Activated T-cell treated with anti-CD3 and anti-CD28 coated beads for 1 hour (primary cell): Measurements from ENCODE around the gene KIR3DL3.
"Not testable (repeated sequence)": the region's sequence is repeated elsewhere in the genome, so short reads cannot be mapped to it uniquely, and the experiment has no call there.

ENCODE experiments used
- DNase-seq: peaks from one replicate; pipeline ENCODE4 v3.0.0-alpha.2; 2020; ENCODE audit warnings: low read depth

Gene KIR3DL3

DNA sequence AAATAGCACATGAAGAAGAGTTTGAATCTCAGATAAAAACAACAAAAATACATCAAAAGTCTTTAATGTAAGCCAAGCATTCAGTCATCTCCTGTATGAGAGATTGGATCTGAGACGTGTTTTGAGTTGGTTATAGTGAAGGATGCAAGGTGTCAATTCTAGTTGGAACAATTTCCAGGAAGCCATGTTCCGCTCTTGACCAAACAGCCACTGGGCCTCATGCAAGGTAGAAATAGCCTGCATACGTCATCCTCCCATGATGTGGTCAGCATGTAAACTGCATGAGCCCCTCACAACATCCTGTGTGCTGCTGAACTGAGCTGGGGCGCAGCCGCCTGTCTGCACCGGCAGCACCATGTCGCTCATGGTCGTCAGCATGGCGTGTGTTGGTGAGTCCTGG lies at the start of gene KIR3DL3:
Gene KIR3DL3 (plus strand): TSS at position 301 of the 400 bp plus-strand sequence. CDS start 55 bp downstream, at position 356.
- DNase-seq, result no peak

DNA sequence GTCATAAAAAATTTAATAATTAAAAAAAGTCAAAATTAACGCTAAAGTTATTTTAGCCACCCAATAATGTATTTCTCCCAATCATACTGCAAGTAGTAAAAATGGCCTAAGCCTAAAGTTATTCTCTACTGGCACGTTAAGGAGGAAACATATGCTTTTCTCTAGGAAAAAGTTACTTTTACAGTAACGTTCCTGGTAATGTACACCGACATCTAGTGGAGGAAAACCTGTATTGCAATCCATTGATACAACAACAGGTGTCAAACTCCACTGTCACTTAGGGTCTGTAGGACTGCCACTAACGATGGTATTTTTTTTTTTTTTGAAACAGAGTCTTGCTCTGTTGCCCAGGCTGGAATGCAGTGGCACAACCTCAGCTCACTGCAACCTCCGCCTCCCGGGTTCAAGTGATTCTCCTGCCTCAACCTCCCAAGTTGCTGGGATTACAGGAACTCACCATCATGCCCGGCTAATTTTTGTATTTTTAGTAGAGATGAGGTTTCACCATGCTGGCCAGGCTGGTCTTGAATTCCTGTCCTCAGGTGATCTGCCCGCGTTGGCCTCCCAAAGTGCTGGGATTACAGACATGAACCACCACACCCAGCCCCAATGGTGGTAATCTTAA lies 47.9 kb upstream of the KIR3DL3 start:
- DNase-seq, result not testable (repeated sequence)

DNA sequence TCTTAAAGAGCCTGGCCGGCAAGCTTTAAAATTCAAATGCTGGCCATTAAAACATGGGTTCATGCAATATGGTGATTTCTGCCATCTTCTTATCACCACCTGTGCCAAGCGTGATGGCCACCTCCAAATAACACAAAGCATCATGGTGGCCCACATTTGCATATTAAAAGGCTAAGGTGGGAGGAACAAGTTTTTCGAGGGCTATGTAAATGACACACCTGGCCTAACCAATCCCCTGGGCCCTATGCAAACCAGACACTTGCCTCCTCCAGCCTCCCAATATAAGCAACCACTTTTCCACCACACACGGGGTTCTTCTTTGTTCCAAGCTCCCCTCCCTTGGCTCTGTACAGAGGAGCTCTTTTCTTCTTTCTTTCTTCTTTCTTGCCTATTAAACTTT lies 47.0 kb upstream of the KIR3DL3 start:
- DNase-seq, result no peak

DNA sequence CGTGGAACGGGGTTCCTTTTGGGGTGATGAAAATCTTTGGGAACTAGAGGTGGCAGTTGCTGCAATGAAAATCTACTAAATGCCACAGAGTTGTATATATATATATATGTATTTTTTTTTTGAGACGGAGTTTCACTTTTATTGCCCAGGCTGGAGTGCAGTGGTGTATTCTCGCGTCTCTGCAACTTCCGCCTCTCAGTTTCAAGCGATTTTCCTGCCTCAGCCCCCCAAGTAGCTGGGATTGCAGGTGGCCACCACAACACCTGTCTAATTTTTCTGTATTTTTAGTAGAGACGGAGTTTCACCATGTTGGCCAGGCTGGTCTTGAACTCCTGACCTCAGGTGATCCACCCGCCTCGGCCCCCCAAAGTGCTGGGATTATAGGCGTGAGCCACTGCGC lies 42.6 kb upstream of the KIR3DL3 start:
- not testable (repeated sequence) for DNase-seq

DNA sequence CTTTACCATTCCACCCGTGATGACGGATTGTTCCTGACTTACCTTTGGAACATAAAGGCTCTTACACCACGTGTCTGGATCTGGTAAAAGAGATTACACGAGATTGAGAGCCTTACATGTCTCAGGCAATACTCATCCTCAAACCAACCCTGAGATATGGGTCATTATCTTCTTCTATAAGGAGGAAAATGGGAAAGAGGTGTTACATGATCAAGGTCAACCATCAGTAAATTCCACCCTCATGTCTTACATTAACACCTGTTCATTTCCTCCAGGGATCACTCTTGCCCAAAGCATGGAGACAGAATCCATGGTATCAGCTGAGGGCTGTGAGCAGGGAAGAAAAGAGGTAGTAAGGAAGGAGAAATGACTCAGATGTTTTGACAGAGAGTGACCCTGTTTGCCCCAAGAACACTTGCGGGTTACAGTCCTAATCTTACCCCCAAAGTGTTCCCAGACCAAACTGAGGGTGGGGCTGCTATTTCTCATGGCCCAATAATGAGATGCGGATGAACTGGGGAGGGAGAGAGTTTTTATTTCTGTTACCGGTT lies 41.9 kb upstream of the KIR3DL3 start:
- no peak for DNase-seq

DNA sequence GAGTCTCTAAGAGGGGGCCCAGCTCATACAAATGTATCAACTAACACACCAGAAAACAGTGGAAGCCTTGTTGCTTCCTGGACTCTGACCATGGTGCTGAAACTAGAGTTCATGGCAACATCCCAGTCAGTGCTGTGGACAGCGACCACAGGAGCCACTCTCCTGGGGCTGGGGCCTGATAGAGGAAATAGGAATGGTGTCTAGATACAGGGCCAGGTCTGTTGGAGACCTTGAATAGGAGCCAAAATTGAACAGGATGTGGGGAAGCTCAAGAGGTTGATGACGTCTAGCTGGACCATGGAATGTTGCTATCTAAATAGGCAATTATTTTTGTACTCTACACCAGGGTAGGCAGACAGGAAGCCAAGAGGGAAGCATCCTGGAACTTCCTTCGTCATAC lies 39.7 kb upstream of the KIR3DL3 start:
- no peak for DNase-seq

DNA sequence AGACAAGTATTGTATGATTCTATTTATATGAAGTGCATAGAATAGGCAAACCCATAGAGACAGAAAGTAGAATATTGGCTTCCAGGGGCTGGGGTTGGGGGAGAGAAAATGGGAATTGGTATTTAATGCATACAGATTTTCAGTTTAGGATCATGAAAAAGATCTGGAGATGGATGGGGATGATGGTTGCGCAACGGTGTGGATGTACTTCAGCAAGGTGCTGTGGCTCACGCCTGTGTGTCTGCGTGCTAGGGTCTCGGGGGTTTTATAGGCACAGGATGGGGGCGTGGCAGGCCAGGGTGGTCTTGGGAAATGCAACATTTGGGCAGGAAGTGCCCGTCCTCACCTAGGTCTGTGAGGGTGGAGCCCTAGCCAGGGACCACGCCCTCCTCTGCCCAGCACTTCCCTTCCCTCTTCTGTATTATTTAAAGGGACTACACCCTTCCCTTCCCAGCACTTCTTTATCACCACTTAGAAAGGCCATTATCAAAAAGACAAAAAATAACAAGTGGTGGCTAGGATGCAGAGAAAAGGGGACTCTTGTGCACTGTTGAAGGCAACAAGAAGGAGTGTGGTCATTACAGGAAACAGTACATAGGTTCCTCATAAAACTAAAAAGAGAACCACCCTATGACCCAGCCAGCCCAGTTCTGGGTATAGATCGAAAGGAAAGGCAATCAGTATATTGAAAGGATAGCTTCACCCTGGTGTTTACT lies 32.5 kb upstream of the KIR3DL3 start:
- no peak for DNase-seq

DNA sequence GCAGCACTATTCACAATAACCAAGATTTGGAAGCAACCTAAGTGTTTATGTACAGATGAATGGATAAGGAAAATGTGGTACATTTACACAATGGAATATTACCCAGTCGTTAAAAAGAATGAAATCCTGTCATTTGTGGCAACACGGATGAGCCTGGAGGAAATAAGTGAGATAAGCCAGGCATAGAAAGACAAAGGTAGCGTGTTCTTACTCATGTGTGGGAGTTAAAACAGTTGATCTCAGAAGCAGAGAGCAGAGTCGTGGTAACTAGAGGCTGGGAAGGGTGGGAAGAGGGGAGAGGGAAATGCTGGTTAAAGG lies 32.0 kb upstream of the KIR3DL3 start:
- no peak for DNase-seq

DNA sequence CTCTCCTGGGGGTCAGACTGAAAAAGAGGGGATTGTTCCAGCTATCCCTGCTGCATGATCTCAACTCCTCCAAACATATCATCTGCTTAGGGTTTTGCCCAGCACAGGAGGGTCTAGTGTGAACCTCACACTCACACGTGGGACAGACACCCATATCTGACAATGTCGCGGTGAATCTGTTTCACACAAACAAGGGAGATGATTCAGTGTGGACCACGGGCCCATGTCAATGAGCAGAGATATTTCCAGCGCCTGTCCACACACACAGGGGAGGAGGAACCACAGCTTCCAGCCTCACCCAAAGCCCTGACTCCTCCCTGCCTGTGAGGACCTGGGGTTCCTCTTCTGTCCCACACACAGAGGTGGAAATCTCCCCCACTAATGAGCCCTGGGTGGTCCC lies 29.6 kb upstream of the KIR3DL3 start:
- DNase-seq, result no peak

DNA sequence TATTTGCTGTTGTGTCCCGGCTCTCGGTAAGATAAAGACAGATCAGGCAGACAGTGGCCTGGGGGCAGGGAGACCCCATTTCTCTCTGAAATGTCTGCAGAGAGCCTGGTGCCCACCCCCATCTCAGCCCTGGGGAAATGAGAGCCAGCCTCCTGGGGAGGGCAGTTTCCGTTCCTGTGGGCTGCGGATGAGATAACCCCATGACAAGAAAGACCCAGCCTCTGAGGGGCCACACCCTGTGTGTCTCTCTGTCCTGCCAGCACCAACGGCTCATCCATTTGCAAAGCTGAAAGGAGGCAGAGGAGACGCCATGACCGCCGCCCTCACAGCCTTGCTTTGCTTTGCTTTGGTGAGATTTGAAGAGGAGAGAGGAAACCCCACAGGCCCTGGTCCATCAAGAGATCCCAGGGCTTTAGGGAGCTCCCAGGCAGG lies 28.1 kb upstream of the KIR3DL3 start:
- DNase-seq, result no peak

DNA sequence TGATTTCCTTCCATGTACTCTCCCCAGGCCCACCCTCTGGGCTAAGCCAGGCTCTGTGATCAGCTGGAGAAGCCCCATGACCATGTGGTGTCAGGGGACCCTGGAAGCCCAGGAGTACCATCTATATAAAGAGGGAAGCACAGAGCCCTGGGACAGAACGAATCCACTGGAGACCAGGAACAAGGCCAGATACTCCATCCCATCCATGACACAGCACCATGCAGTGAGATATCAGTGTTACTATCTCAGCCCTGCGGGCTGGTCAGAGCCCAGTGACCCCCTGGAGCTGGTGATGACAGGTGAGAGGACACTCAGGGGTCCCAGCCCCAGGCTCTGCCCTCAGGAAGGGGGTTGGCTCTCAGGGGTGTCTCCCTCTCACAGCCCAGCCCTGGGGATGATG lies 27.5 kb upstream of the KIR3DL3 start:
- no peak for DNase-seq

DNA sequence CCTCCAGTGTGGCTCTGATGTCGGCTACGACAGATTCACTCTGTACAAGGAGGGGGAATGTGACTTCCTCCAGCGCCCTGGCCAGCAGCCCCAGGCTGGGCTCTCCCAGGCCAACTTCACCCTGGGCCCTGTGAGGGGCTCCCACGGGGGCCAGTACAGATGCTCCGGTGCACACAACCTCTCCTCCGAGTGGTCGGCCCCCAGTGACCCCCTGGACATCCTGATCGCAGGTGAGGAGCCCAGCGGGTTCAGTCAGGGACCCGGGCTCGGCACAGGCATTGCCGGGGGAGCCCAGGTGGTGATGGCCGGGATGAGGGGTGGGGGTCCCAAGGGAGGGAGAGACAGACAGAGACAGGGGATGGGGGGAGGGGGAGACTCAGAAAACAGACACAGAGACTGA lies 26.5 kb upstream of the KIR3DL3 start:
- DNase-seq, result not testable (repeated sequence)

DNA sequence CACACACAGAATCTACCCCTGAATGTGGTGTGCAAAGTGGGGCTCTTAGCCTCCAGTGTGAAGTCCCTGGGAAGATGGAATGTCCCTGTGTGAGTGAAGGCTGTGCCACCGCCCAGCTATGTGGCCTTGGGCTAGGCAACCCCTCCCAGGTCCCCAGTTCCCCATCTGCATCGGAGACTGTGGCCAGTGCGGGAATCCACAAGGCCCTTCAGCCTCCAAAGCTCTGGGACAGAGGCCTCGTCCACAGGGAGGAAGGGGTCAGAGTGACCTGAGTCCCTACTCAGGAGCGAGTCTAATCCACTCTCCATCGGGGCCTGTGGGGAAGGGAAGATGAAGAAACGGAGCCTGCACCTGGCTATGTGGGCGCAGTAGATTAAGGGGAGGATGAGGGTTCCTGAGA lies 19.3 kb upstream of the KIR3DL3 start:
- no peak for DNase-seq

DNA sequence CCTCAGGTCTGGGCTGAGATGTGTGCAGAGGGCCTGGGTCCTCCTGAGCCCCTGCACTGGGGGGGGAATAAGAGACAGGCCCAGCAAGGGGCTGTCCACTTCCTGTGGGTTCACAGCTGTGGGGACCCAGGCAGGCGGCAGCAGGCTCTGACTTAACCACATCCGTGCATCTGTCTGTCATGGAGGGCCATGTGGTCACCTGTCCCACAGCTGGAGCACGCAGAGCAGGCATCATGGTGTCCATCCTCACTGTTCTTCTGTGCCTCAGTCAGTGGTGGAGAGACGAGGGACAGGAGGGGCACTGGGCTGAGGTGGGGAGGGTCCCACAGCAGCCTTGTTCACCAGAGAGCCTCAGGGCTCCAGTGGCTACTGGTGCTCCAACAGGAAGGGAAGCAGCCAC lies 16.3 kb upstream of the KIR3DL3 start:
- DNase-seq, result no peak

DNA sequence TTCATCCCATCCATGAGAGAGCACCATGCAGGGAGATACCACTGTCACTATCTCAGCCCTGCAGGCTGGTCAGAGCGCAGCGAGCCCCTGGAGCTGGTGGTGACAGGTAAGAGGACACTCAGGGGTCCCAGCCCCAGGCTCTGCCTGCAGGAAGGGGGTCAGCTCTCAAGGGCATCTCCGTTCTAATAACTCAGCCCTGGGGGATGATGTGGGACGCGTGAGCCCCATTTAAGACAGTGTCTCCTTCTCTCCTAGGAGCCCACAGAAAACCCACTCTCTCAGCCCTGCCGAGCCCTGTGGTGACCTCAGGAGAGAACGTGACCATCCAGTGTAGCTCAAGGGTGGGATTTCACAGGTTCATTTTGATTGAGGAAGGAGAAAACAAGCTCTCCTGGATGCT lies 15.5 kb upstream of the KIR3DL3 start:
- DNase-seq, result no peak

DNA sequence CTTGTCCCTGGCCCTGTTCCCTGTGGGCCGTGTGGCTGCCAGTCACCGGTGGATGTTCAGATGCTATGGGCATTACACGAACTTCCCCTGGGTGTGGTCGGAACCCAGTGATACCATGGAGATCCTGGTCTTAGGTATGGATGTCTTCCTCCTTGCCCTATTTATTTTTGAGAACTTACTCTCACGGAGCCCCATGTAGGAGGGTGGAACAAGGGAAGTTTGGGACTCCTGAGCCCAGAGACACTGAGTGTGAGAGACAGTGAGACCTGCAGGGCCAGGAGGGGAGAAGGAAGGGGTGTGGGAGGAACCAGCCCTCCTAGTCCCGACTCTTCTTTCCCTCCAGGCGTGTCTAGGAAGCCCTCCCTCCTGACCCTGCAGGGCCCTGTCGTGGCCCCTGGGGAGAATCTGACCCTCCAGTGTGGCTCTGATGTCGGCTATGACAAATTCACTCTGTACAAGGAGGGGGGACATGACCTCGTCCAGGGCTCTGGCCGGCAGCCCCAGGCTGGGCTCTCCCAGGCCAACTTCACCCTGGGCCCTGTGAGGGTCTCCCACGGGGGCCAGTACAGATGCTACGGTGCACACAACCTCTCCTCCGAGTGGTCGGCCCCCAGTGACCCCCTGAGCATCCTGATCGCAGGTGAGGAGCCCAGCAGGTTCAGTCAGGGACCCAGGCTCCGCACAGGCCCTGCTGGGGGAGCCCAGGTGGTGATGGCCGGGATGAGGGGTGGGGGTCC lies 14.9 kb upstream of the KIR3DL3 start:
- no peak for DNase-seq

DNA sequence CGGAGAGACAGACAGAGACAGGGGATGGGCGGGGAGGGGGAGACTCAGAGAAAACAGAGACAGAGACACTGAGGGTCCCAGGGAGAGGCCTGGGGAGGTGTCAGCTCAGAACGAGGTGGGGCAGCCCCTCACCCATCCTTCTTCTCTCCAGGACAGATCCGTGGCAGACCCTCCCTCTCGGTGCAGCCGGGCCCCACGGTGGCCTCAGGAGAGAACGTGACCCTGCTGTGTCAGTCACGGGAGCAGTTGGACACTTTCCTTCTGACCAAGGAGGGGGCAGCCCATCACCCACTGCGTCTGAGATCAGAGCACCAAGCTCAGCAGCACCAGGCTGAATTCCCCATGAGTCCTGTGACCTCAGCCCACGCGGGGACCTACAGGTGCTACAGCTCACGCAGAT lies 14.3 kb upstream of the KIR3DL3 start:
- not testable (repeated sequence) for DNase-seq

DNA sequence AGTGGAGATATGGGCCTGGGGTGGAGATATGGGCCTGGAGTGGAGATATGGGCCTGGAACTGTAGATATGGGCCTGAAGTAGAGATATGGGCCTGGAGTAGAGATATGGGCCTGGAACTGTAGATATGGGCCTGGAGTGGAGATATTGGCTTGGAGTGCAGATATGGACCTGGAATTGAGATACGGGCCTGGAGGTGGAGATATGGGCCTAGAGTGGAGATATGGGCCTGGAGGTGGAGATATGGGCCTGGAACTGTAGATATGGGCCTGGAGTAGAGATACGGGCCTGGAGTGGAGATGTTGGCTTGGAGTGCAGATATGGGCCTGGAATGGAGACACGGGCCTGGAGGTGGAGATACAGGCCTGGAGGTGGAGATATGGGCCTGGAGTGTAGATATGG lies 402 bp downstream of the KIR3DL3 start:
- no peak for DNase-seq

DNA sequence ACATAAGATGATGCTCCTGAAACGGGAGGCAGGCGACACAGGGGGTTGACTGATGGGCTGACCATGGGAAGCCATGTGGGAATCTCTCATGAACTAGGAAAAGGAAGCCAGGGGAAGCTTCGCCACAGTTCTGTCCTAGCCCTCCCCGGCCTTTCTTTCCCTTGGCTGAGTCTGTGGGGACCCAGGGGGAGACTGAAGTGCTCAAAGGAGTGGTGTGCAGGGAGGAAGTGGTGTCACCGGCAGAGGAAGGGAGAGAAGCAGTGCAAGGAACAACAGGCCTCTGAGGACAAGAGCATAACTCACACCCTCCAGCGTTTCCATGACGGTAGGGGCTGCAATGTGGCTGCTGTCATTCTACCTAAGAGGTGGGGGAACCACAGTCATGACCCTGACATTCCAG lies 1.1 kb downstream of the KIR3DL3 start:
- no peak for DNase-seq

DNA sequence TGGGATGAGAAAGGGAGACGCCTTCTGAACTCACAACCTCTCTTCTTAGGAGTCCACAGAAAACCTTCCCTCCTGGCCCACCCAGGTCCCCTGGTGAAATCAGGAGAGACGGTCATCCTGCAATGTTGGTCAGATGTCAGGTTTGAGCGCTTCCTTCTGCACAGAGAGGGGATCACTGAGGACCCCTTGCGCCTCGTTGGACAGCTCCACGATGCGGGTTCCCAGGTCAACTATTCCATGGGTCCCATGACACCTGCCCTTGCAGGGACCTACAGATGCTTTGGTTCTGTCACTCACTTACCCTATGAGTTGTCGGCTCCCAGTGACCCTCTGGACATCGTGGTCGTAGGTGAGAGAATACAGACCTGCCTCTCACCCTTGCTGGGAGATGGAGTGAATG lies 3.3 kb downstream of the KIR3DL3 start:
- DNase-seq, result no peak

DNA sequence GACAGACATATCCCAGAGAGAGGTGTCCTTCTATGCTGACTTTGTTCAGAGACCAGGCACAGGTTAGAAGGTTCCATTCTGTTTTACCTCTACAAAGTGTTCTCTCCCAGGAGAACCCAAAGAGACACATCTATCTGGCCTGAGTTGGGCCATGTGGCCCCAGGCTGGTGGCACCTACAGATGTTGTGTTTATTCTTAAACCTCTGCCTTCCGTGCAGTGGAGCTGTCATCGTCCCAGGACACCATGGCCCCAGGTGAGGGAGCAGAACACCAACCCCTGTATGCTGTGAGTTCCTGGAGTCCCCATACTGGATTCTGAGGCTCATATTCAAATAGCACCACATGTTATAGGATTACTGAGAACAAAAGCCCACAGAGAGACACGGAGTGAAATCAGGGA lies 3.9 kb downstream of the KIR3DL3 start:
- DNase-seq, result no peak

DNA sequence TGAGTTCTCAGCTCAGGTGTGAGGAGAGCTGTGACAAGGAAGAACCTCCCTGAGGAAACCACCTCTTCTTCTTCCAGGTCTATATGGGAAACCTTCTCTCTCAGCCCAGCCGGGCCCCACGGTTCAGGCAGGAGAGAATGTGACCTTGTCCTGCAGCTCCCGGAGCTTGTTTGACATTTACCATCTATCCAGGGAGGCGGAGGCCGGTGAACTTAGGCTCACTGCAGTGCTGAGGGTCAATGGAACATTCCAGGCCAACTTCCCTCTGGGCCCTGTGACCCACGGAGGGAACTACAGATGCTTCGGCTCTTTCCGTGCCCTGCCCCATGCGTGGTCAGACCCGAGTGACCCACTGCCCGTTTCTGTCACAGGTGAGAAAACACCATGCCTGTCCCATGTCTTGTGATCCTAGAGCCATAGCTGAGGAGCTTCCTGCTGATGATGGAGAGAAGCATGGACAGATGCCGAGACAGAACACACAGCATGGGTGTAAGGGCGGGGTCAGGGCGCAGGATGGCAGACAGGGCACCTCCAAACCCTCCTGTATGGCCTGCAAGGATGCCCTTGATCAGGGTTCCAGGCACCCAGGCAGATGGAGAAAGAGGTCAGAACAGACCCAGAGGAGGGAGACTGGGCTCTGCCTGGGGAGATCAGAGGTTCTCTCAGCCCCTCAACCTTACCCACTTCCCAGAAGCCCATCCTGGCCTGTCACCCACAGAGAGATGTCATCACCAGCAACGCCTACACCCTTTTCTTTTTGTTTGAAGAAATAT lies 5.4 kb downstream of the KIR3DL3 start:
- no peak for DNase-seq
